Measurements from ENCODE around the gene FKRP.
A peak's percentile ranks its signal among the peaks of the same experiment; 100 is the strongest.

FKRP gene

GRCh38 chr19:46746281-46747057 lies 612 bp downstream of the FKRP start, which contains the start of gene STRN4:
STRN4 (minus strand) TSS chr19:46746450; CDS start chr19:46746430, 20 bp downstream.
- Histone ChIP-seq H2BK5ac (ENCODE audit: low read depth, low read length, poor library complexity) (peak within 1 kb of the TSS; percentile 86), H4K91ac (ENCODE audit: low read depth, low read length) (peak within 1 kb of the TSS; percentile 96), H3K14ac (ENCODE audit: low read length) (peak within 1 kb of the TSS; percentile 96), H2BK12ac (ENCODE audit: low read length) (no peak within 1 kb of the TSS), H3K9me3 (ENCODE audit: insufficient read depth, low read depth, low read length) (no peaks in the 10 kb centered on the region), H3K4me2 (ENCODE audit: low read length) (peak within 1 kb of the TSS; percentile 95), H3K4me3 (ENCODE audit: low read depth, low read length) (peak within 1 kb of the TSS; percentile 97), H4K12ac (ENCODE audit: low read depth, low read length) (peak within 1 kb of the TSS; percentile 88), H3K36me3 (ENCODE audit: control insufficient read depth in 1 of 2, insufficient read depth in 2 of 2, low read length in 2 of 2) (peaks cover 7 to 13% of the 10 kb centered on the region in 2 experiments), H3K4ac (ENCODE audit: low read depth, low read length) (peak within 1 kb of the TSS; percentile 99), H3K79me2 (ENCODE audit: control insufficient read depth, insufficient read depth, low read length, poor library complexity) (peaks cover 28% of the 10 kb centered on the region), H2AK5ac (ENCODE audit: low read length) (peak within 1 kb of the TSS; percentile 59), H3K79me1 (ENCODE audit: low read length) (peaks cover 14% of the 10 kb centered on the region), H3K9ac (ENCODE audit: low read length) (peak within 1 kb of the TSS; percentile 98), H2BK120ac (ENCODE audit: insufficient read depth, low read length, poor library complexity) (peak within 1 kb of the TSS; percentile 85), H3K18ac (ENCODE audit: low read length) (peak within 1 kb of the TSS; percentile 94), H4K8ac (ENCODE audit: low read depth, low read length) (peak within 1 kb of the TSS; percentile 93), H3K27ac (ENCODE audit: low read depth, low read length) (peak within 1 kb of the TSS; percentile 62), H2AFZ (ENCODE audit: insufficient read depth, low read length, poor library complexity) (peak within 1 kb of the TSS; percentile 80), H3K27me3 (ENCODE audit: insufficient read depth, low read length) (no peaks in the 10 kb centered on the region), H3K23ac (ENCODE audit: low read length) (no peak within 1 kb of the TSS), H3K4me1 (ENCODE audit: control insufficient read depth in 1 of 2, insufficient read depth in 2 of 2, low read length in 2 of 2) (peaks cover 6 to 7% of the 10 kb centered on the region in 2 experiments)
- WGBS (ENCODE audit: extremely low coverage, insufficient coverage, insufficient read length), result no CpG with 5 or more reads among the region's 74 CpGs
- DNase-seq, result peak in 1 of 2 donors; percentile 66

GRCh38 chr19:46748325-46749109 lies 2.7 kb downstream of the FKRP start:
- Histone ChIP-seq H3K9me3 (ENCODE audit: insufficient read depth, low read depth, low read length) (no peaks in the 10 kb centered on the region), H3K4me1 (ENCODE audit: control insufficient read depth in 1 of 2, insufficient read depth in 2 of 2, low read length in 2 of 2) (peaks cover 6 to 7% of the 10 kb centered on the region in 2 experiments), H3K14ac (ENCODE audit: low read length) (no peak overlapping the region), H3K23ac (ENCODE audit: low read length) (no peak overlapping the region), H3K4ac (ENCODE audit: low read depth, low read length) (no peak overlapping the region), H3K79me1 (ENCODE audit: low read length) (peaks cover 14% of the 10 kb centered on the region), H3K9ac (ENCODE audit: low read length) (no peak overlapping the region), H3K27ac (ENCODE audit: low read depth, low read length) (no peak overlapping the region), H4K91ac (ENCODE audit: low read depth, low read length) (no peak overlapping the region), H2BK120ac (ENCODE audit: insufficient read depth, low read length, poor library complexity) (no peak overlapping the region), H2AK5ac (ENCODE audit: low read length) (no peak overlapping the region), H4K8ac (ENCODE audit: low read depth, low read length) (no peak overlapping the region), H2BK12ac (ENCODE audit: low read length) (no peak overlapping the region), H3K4me2 (ENCODE audit: low read length) (no peak overlapping the region), H4K12ac (ENCODE audit: low read depth, low read length) (no peak overlapping the region), H3K18ac (ENCODE audit: low read length) (no peak overlapping the region), H3K4me3 (ENCODE audit: low read depth, low read length) (no peak overlapping the region), H2BK5ac (ENCODE audit: low read depth, low read length, poor library complexity) (no peak overlapping the region), H3K27me3 (ENCODE audit: insufficient read depth, low read length) (no peaks in the 10 kb centered on the region), H3K79me2 (ENCODE audit: control insufficient read depth, insufficient read depth, low read length, poor library complexity) (peaks cover 19% of the 10 kb centered on the region), H3K36me3 (ENCODE audit: control insufficient read depth in 1 of 2, insufficient read depth in 2 of 2, low read length in 2 of 2) (peaks cover 4 to 7% of the 10 kb centered on the region in 2 experiments), H2AFZ (ENCODE audit: insufficient read depth, low read length, poor library complexity) (no peak overlapping the region)
- peak; percentile 48 to 81 for DNase-seq
- WGBS (ENCODE audit: extremely low coverage, insufficient coverage, insufficient read length), result no CpG with 5 or more reads among the region's 21 CpGs

GRCh38 chr19:46753420-46754155 lies 7.7 kb downstream of the FKRP start:
- H3K27me3 ChIP-seq (ENCODE audit: insufficient read depth, low read length), result no peaks in the 10 kb centered on the region
- H2BK5ac ChIP-seq (ENCODE audit: low read depth, low read length, poor library complexity), result no peak overlapping the region
- H4K8ac ChIP-seq (ENCODE audit: low read depth, low read length), result no peak overlapping the region
- WGBS (ENCODE audit: extremely low coverage, insufficient coverage, insufficient read length), result no CpG with 5 or more reads among the region's 4 CpGs
- no peak overlapping the region for H3K14ac ChIP-seq (ENCODE audit: low read length)
- H3K9me3 ChIP-seq (ENCODE audit: insufficient read depth, low read depth, low read length), result no peaks in the 10 kb centered on the region
- H3K4ac ChIP-seq (ENCODE audit: low read depth, low read length), result no peak overlapping the region
- peak in 1 of 2 donors; percentile 52 for DNase-seq
- H3K9ac ChIP-seq (ENCODE audit: low read length), result no peak overlapping the region
- H4K91ac ChIP-seq (ENCODE audit: low read depth, low read length), result no peak overlapping the region
- no peak overlapping the region for H2AK5ac ChIP-seq (ENCODE audit: low read length)
- H3K79me2 ChIP-seq (ENCODE audit: control insufficient read depth, insufficient read depth, low read length, poor library complexity), result no peaks in the 10 kb centered on the region
- H3K27ac ChIP-seq (ENCODE audit: low read depth, low read length), result no peak overlapping the region
- H3K23ac ChIP-seq (ENCODE audit: low read length), result no peak overlapping the region
- H3K4me3 ChIP-seq (ENCODE audit: low read depth, low read length), result no peak overlapping the region
- H2BK120ac ChIP-seq (ENCODE audit: insufficient read depth, low read length, poor library complexity), result no peak overlapping the region
- no peaks in the 10 kb centered on the region for H3K79me1 ChIP-seq (ENCODE audit: low read length)
- no peak overlapping the region for H3K18ac ChIP-seq (ENCODE audit: low read length)
- no peaks in the 10 kb centered on the region for H3K4me1 ChIP-seq (ENCODE audit: control insufficient read depth in 1 of 2, insufficient read depth in 2 of 2, low read length in 2 of 2)
- no peak overlapping the region for H2AFZ ChIP-seq (ENCODE audit: insufficient read depth, low read length, poor library complexity)
- no peak overlapping the region for H3K4me2 ChIP-seq (ENCODE audit: low read length)
- no peak overlapping the region for H2BK12ac ChIP-seq (ENCODE audit: low read length)
- H3K36me3 ChIP-seq (ENCODE audit: control insufficient read depth in 1 of 2, insufficient read depth in 2 of 2, low read length in 2 of 2), result peaks cover 26 to 28% of the 10 kb centered on the region in 2 experiments
- H4K12ac ChIP-seq (ENCODE audit: low read depth, low read length), result no peak overlapping the region

Data from trophoblast cell (in vitro differentiated cells and primary cell).